HEK293 (cell line): ENCODE data around the gene LRRC8D.

Experiments
- CTCF ChIA-PET: fragments of 350-600 bp; formaldehyde crosslinking; extraction: SDS; loops from one replicate; lab custom pipeline; 2021; ENCODE audit warnings: antibody characterized with exemption; lab: Yijun Ruan, JAX
- POLR2A ChIA-PET: fragments of 300-600 bp; formaldehyde crosslinking; extraction: SDS; loops from one replicate; lab custom pipeline; 2020; ENCODE audit warnings: antibody characterized with exemption, inconsistent platforms; lab: Yijun Ruan, JAX
- H3K27ac ChIP-seq: fragments of 200-500 bp; sonication (Bioruptor generic); 2 replicates; pipeline ENCODE4 v1.5.1; 2014; ENCODE audit warnings: low read depth, low read length, control low read depth, inconsistent platforms; ENCODE audit errors: extremely low read depth
- H3K36me3 ChIP-seq, 2 experiments: fragments of 200-500 bp in 1 of 2; sonication (Bioruptor generic) in 1 of 2; 1 replicate in 1 of 2; 2 replicates in 1 of 2; pipeline ENCODE4 v1.5.1; 2014 to 2017; ENCODE audit warnings: inconsistent platforms in 2 of 2, low read length in 2 of 2; ENCODE audit not compliant: control insufficient read depth in 2 of 2, insufficient read depth in 1 of 2
- H3K4me1 ChIP-seq: fragments of 200-500 bp; sonication (Bioruptor generic); 2 replicates; pipeline ENCODE4 v1.5.1; 2014; ENCODE audit warnings: mild to moderate bottlenecking, low read length, inconsistent platforms; ENCODE audit not compliant: control insufficient read depth, insufficient read depth
- H3K4me3 ChIP-seq: 2 replicates; pipeline ENCODE4 v1.5.1; 2011; ENCODE audit warnings: low read depth, mild to moderate bottlenecking, control low read depth, low read length, moderate library complexity
- H3K9me3 ChIP-seq: fragments of 200-500 bp; sonication (Bioruptor generic); 2 replicates; pipeline ENCODE4 v1.5.1; 2014; ENCODE audit warnings: low read depth, low read length, inconsistent platforms; ENCODE audit not compliant: control insufficient read depth, insufficient read depth
- KLF16 ChIP-seq: fragments of 450-650 bp; formaldehyde crosslinking; IDR thresholded peaks from 2 replicates; pipeline ENCODE4 v1.5.1; 2017; ENCODE audit warnings: missing biosample characterization, missing genetic modification characterization
- KLF9 ChIP-seq: fragments of 450-650 bp; formaldehyde crosslinking; IDR thresholded peaks from 2 replicates; pipeline ENCODE4 v1.5.1; 2016; ENCODE audit warnings: missing biosample characterization, missing genetic modification characterization, low read depth
- PRDM1 ChIP-seq: fragments of 450-650 bp; formaldehyde crosslinking; IDR thresholded peaks from 2 replicates; pipeline ENCODE4; 2016; ENCODE audit warnings: missing biosample characterization, missing genetic modification characterization
- PRDM10 ChIP-seq: fragments of 450-650 bp; formaldehyde crosslinking; IDR thresholded peaks from 2 replicates; pipeline ENCODE4 v1.5.1; 2016; ENCODE audit warnings: missing biosample characterization, missing genetic modification characterization
- REST ChIP-seq: fragments of 450-650 bp; formaldehyde crosslinking; IDR thresholded peaks from 2 replicates; pipeline ENCODE4 v1.5.1; 2016; ENCODE audit warnings: missing biosample characterization, missing genetic modification characterization
- ZNF146 ChIP-seq: fragments of 450-650 bp; formaldehyde crosslinking; IDR thresholded peaks from 2 replicates; pipeline ENCODE4 v1.5.1; 2016; ENCODE audit warnings: missing biosample characterization, missing genetic modification characterization
- ZNF175 ChIP-seq: fragments of 450-650 bp; formaldehyde crosslinking; IDR thresholded peaks from 2 replicates; pipeline ENCODE4 v1.5.1; 2016; ENCODE audit warnings: missing biosample characterization, missing genetic modification characterization
- ZNF202 ChIP-seq: fragments of 450-650 bp; formaldehyde crosslinking; IDR thresholded peaks from 2 replicates; pipeline ENCODE4 v1.5.1; 2016; ENCODE audit warnings: missing biosample characterization, missing genetic modification characterization, borderline replicate concordance
- ZNF24 ChIP-seq: fragments of 450-650 bp; formaldehyde crosslinking; IDR thresholded peaks from 2 replicates; pipeline ENCODE4 v1.5.1; 2016; ENCODE audit warnings: missing biosample characterization, missing genetic modification characterization
- ZNF544 ChIP-seq: fragments of 450-650 bp; formaldehyde crosslinking; IDR thresholded peaks from 2 replicates; pipeline ENCODE4 v1.5.0; 2017; ENCODE audit warnings: missing biosample characterization, missing genetic modification characterization
- ZNF580 ChIP-seq: fragments of 450-650 bp; formaldehyde crosslinking; IDR thresholded peaks from 2 replicates; pipeline ENCODE4 v1.5.1; 2016; ENCODE audit warnings: missing biosample characterization, missing genetic modification characterization
- ZNF610 ChIP-seq: fragments of 450-650 bp; formaldehyde crosslinking; IDR thresholded peaks from 2 replicates; pipeline ENCODE4 v1.5.1; 2016; ENCODE audit warnings: missing biosample characterization, missing genetic modification characterization, borderline replicate concordance
- ZNF658 ChIP-seq: fragments of 450-650 bp; formaldehyde crosslinking; IDR thresholded peaks from 2 replicates; pipeline ENCODE4; 2016; ENCODE audit warnings: missing biosample characterization, missing genetic modification characterization

LRRC8D gene

GRCh38 chr1:89807983-89808382, 12.8 kb upstream of the LRRC8D start (continued):
- TF ChIP-seq ZNF202 (tag by site-specific recombination): no peak
- no peak for TF ChIP-seq ZNF658 (tag by site-specific recombination)
- no peak for TF ChIP-seq ZNF580 (tag by site-specific recombination)

- no peak overlapping the region for H3K27ac ChIP-seq
- CTCF ChIA-PET: interaction anchor here (1.2 to 2.3 kb wide), 5 partner anchors 12 to 325 kb away, joined by 3 to 7 read pairs (median 3); no protein-coding TSS in a partner anchor
- POLR2A ChIA-PET: interaction anchor here (1.0 kb wide), 1 partner anchor 13 kb away, joined by 3 read pairs; no protein-coding TSS in a partner anchor
- H3K9me3 ChIP-seq: no peaks in the 10 kb centered on the region
- no peaks in the 10 kb centered on the region for H3K36me3 ChIP-seq
- no peaks in the 10 kb centered on the region for H3K4me1 ChIP-seq
- no peak overlapping the region for H3K4me3 ChIP-seq
- no peak for TF ChIP-seq KLF16 (tag by site-specific recombination)
- TF ChIP-seq ZNF544 (tag by site-specific recombination): no peak
- TF ChIP-seq ZNF24 (tag by site-specific recombination): no peak
- TF ChIP-seq ZNF610: no peak
- no peak for TF ChIP-seq REST (tag by site-specific recombination)
- no peak for TF ChIP-seq ZNF580 (tag by site-specific recombination)
- 0 out of 2 replicates have a peak, but pooled peaks have one; percentile 25 for TF ChIP-seq KLF9 (tag by site-specific recombination)
- TF ChIP-seq PRDM1 (tag by site-specific recombination): peak; percentile 56
- TF ChIP-seq ZNF146: no peak
- TF ChIP-seq ZNF175: no peak
- TF ChIP-seq PRDM10 (tag by site-specific recombination): peak; percentile 56
Measured at GRCh38 chr1:89808441-89809117, 12.3 kb upstream of the LRRC8D start.

- POLR2A ChIA-PET: interaction anchor here (0.8 kb wide), 1 partner anchor 34 kb away, joined by 3 read pairs; no protein-coding TSS in a partner anchor
- no peaks in the 10 kb centered on the region for H3K9me3 ChIP-seq
- H3K4me3 ChIP-seq: no peak overlapping the region
- H3K27ac ChIP-seq: no peak overlapping the region
- no peaks in the 10 kb centered on the region for H3K36me3 ChIP-seq
- 0 out of 2 replicates have a peak, but pooled peaks have one; percentile 44 for TF ChIP-seq REST (tag by site-specific recombination)
- no peak for TF ChIP-seq PRDM10 (tag by site-specific recombination)
- CTCF ChIA-PET: interaction anchor here (1.3 to 2.3 kb wide), 2 partner anchors 29 to 178 kb away, joined by 3 to 7 read pairs; no protein-coding TSS in a partner anchor
- no peaks in the 10 kb centered on the region for H3K4me1 ChIP-seq
Measured at GRCh38 chr1:89809556-89809955, 11.3 kb upstream of the LRRC8D start.
